Measurements from ENCODE around the gene CHIT1. TPM values are rescaled to one million over a fixed set of nuclear protein-coding genes. Genes with fewer than 3 reads are reported as not detected.

Gene CHIT1
- total and polyA plus RNA-seq, 9 of the 15 experiments (the other 6 are each of a cell fraction or from before 2014, with no cell fraction given) = not detected

GRCh38 chr1:203273206-203273868 is 43.9 kb upstream of the CHIT1 start (continued):
- TF ChIP-seq HNRNPH1 (optimal IDR thresholded peaks at IDR 0.05; ENCODE audit: low read depth, low read length) = no peak
- TF ChIP-seq PHB2 (IDR thresholded peaks at IDR 0.05; ENCODE audit: low read depth) = no peak
- no peak for TF ChIP-seq MED1 (CRISPR knock-in tag; IDR thresholded peaks at IDR 0.05; ENCODE audit: borderline replicate concordance)
- TF ChIP-seq, protein P1, sequence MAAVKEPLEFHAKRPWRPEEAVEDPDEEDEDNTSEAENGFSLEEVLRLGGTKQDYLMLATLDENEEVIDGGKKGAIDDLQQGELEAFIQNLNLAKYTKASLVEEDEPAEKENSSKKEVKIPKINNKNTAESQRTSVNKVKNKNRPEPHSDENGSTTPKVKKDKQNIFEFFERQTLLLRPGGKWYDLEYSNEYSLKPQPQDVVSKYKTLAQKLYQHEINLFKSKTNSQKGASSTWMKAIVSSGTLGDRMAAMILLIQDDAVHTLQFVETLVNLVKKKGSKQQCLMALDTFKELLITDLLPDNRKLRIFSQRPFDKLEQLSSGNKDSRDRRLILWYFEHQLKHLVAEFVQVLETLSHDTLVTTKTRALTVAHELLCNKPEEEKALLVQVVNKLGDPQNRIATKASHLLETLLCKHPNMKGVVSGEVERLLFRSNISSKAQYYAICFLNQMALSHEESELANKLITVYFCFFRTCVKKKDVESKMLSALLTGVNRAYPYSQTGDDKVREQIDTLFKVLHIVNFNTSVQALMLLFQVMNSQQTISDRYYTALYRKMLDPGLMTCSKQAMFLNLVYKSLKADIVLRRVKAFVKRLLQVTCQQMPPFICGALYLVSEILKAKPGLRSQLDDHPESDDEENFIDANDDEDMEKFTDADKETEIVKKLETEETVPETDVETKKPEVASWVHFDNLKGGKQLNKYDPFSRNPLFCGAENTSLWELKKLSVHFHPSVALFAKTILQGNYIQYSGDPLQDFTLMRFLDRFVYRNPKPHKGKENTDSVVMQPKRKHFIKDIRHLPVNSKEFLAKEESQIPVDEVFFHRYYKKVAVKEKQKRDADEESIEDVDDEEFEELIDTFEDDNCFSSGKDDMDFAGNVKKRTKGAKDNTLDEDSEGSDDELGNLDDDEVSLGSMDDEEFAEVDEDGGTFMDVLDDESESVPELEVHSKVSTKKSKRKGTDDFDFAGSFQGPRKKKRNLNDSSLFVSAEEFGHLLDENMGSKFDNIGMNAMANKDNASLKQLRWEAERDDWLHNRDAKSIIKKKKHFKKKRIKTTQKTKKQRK (IDR thresholded peaks at IDR 0.05; ENCODE audit: borderline replicate concordance, low read depth, low read length) = no peak
- no peak for TF ChIP-seq SIN3B (IDR thresholded peaks at IDR 0.05; ENCODE audit: low read depth)
- no peak for TF ChIP-seq PRMT5 (CRISPR knock-in tag; IDR thresholded peaks at IDR 0.05)
- TF ChIP-seq POLR2H (tag; IDR thresholded peaks at IDR 0.05; ENCODE audit: low read depth) = no peak
- TF ChIP-seq ZNF780A (CRISPR knock-in tag; IDR thresholded peaks at IDR 0.05) = no peak
- no peak for TF ChIP-seq TAF15 (IDR thresholded peaks at IDR 0.05; ENCODE audit: low read depth, low read length)
- peak; percentile 65 for TF ChIP-seq DACH1 (IDR thresholded peaks at IDR 0.05; ENCODE audit: partially characterized antibody)
- TF ChIP-seq RBM39 (optimal IDR thresholded peaks at IDR 0.05; ENCODE audit: low read depth, low read length) = no peak
- TF ChIP-seq, protein P2, sequence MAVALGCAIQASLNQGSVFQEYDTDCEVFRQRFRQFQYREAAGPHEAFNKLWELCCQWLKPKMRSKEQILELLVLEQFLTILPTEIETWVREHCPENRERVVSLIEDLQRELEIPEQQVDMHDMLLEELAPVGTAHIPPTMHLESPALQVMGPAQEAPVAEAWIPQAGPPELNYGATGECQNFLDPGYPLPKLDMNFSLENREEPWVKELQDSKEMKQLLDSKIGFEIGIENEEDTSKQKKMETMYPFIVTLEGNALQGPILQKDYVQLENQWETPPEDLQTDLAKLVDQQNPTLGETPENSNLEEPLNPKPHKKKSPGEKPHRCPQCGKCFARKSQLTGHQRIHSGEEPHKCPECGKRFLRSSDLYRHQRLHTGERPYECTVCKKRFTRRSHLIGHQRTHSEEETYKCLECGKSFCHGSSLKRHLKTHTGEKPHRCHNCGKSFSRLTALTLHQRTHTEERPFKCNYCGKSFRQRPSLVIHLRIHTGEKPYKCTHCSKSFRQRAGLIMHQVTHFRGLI (CRISPR knock-in tag; IDR thresholded peaks at IDR 0.05) = no peak
- TF ChIP-seq CBFB (CRISPR knock-in tag; IDR thresholded peaks at IDR 0.05) = peak; percentile 96
- TF ChIP-seq TAF9B (IDR thresholded peaks at IDR 0.05; ENCODE audit: partially characterized antibody) = no peak
- 0 out of 2 replicates have a peak, but pooled peaks have one; percentile 43 for TF ChIP-seq DNMT1 (IDR thresholded peaks at IDR 0.05)
- no peak for TF ChIP-seq E4F1 (CRISPR knock-in tag; IDR thresholded peaks at IDR 0.05; ENCODE audit: borderline replicate concordance)
- peak in 2 of 3 experiments; percentile 18 to 55 for TF ChIP-seq YY1 (IDR thresholded peaks at IDR 0.05; ENCODE audit: borderline replicate concordance in 1 of 3, control insufficient read depth in 1 of 3, extremely low read depth in 1 of 3, insufficient read depth in 3 of 3, insufficient read length in 1 of 3, insufficient replicate concordance in 2 of 3, low read depth in 1 of 3, low read length in 2 of 3)
- TF ChIP-seq ILK (tag; IDR thresholded peaks at IDR 0.05; ENCODE audit: borderline replicate concordance, low read depth) = no peak
- TF ChIP-seq JUNB (CRISPR knock-in tag; conservative IDR thresholded peaks at IDR 0.05) = no peak
